ENCODE results near the gene TEX22.

TEX22 gene

DNA sequence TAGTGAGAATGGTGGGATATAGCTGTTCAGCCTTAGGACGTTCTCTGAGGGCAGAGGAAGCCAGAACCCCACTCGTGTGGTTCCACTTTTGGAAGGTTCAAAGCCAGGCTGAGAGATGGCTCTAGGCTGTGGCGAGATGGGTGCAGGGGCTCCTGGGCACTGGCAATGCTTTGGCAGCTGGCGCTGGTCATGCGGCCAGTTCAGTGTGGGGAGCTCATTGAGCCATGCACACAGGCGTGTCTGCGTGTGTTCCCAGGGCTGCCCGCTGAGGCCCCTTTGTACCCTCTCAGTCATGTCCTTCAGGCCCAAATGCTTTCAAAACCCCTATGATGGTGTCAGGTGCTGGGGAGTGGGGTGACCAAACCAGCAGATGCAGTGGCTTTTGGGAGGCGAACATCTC, 1.7 kb downstream of the TEX22 start:
- DNase-seq (ENCODE audit: low read depth in 2 of 2) = no peak

DNA sequence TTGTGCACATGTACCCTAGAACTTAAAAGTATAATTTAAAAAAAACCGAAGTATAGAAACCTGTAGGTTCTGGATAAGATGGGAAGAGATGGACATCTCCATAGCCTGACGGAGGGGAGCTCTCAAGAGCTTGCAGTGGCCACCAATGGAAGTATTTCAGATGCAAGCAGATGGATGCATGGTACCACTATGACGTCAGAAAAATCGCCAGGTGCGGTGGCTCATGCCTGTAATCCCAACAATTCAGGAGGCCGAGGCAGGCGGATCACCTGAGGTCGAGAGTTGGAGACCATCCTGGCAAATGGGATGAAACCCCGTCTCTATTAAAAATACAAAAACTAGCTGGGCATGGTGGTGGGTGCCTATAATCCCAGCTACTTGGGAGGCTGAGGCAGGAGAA, 3.4 kb downstream of the TEX22 start:
- no peak for DNase-seq (ENCODE audit: low read depth in 2 of 2)

DNA sequence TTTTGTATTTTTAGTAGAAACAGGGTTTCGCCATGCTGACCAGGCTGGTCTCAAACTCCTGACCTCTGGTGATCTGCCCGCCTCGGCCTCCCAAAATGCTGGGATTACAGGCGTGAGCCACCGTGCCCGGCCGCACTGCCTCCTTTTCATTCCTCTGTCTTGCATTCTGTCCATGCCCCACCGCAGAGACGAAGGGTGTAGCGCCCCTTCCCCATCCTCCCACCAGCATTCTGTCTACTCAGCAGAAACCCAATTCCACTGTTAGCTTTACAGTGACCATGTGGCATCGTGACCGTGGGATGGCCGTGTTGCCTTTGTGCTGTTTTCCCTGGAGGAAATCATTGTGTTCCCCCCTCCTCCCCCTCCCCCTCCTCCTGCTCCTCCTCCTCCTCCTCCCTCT, 10.3 kb downstream of the TEX22 start:
- DNase-seq (ENCODE audit: low read depth in 2 of 2) = no peak

DNA sequence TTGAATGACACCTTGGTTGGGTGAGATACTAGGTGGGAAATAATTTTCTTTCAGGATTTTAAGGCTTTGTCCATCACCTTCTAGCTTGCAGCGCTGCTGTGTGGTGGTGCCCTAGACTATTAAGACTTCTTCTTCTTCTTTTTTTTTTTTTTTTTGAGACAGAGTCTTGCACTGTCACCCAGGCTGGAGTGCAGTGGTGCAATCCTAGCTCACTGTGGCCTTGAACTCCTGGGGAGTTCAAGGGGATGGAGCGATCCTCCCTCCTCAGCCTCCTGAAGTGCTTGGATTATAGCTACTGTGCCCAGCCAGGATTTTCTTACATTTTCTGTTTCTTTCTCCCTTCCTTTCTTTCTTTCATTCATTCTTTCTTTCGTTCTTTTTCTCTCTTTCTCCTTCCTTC, 11.0 kb downstream of the TEX22 start:
- DNase-seq (ENCODE audit: low read depth in 2 of 2) = no peak

DNA sequence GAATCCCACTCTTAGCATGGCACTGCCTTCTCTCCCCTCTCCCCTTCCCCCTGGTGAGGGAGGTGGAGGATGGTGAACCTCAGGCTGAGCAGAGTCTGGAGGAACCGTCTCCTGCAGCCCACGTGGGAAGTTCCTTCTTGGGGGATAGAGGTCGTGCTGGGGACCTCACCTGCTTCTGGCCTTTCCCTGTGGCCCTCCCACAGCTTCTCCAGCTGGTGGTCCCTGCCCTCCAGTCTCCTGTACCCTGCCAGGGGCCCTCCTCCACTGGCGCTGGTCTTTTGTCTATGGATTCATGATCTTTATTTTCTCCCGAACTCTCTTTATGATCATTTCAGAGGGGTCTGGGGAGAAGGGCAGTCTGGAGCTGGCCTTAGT, 12.3 kb downstream of the TEX22 start:
- DNase-seq (ENCODE audit: low read depth in 2 of 2) = no peak

DNA sequence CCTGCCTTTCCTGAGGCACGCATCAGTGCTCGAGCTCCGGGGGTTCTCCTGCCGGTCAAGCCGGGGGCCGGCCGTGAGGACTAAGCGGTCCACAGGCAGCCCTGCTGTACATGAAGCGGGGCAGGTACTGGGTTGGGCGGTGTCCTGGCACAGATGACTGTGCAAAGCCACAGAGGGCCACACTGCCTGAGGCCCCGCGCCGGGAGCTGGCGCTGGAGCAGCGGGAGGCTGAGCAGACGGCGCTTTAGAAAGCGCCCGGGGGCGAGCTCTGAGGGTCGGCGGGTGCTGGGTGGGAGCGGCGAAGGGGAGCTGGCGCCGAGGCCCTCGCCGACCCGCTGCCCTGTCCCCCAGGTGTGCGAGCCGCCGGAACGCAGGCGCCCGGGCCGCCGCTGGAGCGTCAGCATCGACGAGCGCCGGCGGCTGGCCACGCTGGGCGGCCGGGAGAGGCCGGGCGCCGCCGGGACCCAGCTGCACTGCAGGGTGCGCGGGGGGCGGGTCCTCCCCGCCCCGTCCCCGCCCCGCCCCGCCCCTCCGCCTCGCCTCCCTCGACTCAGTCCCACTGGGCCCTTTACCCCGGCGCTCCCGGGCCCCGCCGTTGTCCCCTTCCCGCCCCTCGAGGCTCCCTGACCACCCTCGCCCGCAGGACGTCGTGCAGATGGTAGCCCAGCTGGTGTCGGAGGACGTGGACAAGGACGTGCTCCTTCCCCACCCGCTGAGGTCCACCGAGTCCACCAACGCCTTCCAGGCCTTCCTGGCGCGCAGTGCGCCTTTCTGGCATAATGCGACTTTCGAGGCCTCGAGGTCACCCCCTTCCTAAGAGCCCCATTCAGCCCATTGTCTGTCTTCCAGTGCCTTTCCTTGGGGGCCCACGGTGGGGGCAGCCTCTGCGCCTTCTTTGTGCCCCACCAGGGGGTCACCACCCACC, 12.9 kb downstream of the TEX22 start:
- DNase-seq (ENCODE audit: low read depth in 2 of 2) = no peak

DNA sequence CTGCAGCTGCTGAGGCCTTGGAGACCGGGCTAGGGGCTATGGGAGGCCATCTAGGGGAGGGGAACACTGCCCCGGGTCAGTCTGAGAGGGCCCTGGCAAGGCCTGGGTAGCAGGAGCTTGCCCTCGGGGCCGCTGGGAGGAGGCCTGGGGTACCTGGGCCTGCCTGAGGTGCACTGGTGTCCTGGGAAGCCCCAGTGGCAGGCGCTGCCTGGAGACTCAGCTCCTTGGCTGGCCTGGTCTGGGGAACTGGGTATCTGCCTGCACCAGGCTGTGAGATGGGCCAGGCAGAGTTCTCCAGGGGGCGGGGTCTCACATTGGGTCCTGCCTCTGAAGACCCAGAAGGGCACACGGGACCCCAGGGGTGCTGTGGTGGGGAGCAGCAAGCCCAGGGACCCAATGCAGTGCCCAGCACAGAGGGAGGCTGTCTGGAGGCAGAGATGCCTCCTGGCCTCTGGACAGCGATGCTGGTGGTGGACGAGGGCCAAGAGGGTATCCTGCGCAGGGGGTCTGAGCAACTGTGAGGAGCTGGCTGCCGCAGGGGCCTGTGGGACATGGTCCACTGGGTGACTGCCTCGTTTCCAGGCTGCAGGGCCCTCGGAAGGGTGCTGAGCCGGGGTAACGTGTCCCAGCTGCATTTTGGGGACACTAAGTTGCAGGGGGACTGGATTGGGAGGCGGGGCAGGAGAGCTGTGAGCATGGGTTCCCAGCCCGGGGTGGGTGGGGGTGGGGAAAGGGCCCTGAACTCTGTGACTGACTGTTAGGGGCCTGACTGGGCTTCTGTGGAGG, 13.8 kb downstream of the TEX22 start:
- DNase-seq (ENCODE audit: low read depth in 2 of 2) = no peak

DNA sequence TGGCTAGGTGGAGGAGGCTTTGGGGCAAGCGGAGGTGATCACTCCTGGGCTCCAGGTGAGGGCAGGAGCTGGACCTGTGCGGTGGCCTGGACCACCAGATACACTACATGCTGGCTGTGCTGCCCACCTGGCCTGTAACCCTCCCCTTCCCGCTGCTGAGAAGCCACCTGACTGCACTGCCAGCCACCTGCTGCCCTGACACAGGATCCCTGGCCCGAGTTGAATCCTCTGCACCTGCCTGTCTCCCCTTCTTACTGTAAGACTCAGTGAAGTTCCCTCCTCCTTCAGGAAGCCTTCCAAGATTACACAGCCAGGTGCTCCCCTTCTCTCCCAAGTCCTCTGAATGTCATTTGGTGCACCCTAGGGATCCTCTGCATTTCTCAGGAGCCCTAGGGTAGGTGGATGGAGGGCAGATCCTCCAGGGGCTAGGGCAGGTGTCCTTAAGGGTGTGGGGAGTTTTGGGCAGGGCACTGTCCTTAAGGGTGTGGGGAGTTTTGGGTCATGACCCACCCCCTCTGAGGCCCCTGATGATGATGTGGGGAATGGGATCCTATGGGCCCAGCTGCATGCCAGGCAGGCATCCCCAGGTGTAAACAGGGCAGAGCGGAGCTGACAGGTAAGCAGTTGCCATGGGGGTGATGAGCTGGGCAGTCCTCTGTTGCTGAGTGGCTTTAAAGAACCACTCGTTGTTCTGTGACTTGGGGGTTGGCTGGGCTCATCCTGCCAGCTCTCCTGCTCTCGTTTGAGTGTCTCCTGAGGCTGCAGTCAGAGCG, 14.6 kb downstream of the TEX22 start:
- no peak for DNase-seq (ENCODE audit: low read depth in 2 of 2)

DNA sequence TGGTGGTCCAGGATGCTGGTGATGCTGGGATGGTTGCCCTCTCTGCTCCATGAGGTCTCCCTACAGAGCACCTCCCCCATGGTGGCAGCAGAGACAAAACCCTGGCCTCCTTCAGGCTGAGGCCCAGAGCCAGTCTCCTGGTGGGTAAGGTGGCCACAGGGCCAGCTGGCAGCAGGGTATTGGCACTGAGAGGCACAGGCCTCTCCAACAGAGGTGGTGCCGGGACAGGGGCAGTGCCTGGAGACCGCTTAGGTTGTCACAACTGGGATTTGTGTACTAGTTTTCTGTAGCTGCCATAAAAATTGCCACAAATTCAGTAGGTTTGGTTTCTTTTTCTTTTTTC, 15.2 kb downstream of the TEX22 start:
- DNase-seq (ENCODE audit: low read depth in 2 of 2) = no peak

DNA sequence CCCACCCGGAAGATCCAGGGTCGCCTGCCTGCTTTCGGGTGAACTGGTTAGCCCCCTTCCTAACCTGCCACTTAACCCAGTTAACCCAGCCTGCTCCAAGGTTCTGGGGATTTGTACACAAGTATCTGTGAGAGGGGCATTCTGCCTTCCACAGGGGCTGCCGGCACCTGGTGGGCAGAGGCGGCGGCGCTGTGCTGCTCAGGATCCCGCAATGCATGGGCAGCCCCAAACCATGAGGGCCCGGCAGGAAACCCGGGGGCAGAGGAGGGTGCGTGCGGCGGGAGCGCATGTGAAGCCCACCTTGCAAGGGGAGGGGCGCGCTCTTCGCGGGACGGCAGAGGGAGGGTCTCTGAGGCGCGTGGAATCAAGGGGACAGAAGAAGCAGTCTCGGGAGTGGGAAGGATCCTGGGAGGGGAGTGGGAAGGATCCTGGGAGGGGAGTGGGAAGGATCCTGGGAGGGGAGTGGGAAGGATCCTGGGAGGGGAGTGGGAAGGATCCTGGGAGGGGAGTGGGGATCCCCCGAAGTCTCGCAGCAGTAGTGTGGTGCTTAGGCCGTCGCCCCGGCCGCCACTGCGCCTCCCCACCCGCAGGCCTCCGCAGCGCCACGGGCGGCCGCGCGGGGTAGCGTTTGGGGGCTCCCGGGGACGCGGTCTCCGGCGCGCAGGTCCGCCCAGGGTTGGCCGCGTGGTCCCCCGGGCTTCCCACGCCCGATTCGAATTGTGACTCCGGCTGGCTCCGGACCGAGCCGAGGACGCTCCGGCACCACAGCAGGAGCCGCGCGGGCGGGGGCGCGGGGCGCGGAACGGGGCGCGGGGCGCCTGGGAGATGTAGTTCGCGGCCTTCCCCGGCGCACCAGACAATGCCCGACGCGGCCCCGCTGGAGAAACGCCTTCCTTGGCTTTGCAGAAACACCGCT, 16.4 kb downstream of the TEX22 start:
- DNase-seq (ENCODE audit: low read depth in 2 of 2) = peak; percentile 57 to 59

DNA sequence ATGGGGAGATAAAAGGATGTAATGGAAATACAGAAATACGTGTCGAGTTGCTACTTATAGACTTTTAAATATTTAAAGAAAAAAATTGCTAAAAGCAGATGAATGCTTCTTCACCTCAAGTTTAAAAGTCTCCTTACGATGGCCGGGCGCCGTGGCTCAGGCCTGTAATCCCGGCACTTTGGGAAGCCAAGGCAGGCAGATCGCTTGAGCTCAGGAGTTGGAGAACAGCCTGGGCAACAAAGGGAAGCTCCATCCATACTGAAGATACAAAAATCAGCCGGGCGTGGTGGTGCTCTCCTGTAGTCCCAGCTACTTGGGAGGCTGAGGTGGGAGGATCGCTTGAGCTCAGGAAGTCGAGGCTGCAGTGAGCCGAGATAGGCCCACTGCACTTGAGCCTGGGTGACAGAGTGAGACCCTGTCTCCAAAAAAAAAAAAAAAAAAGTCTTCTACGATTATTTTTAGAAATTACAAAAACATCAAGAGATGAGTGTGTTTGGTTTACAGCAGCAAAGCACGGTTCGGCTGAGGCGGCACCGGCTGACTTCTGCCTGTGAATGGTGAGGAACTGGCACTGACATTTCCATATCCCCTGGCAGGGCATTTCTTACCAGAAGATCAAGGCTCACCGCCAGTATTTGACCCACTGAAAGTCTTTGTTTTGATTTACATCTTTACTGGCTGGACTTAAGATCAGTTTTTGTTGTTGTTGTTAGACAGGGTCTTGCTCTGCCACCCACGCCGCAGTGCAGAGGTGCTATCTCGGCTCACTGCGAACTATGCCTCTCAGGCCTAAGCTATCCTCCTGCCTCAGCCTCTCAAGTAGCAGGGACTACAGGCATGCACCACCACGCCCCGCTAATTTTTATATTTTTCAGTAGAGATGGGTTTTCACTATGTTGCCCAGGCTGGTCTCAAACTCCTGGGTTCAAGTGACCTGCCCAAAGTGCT, 17.4 kb downstream of the TEX22 start:
- DNase-seq (ENCODE audit: low read depth in 2 of 2) = no peak

DNA sequence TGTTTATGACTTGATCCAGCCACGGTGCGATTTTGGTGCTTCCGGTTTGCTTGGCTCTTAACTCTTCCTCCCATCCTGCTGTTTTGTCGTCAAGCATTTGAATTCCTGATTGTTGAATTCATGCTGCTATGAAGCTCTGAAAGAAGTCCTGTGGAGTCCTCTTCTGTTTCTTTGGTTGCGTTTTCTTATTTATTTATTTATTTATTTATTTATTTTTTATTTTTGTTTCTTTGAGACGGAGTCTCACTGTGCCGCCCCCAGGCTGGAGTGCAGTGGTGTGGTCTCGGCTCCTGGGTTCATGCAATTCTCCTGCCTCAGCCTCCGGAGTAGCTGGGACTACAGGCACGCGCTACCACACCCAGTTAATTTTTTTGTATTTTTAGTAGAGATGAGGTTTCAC, 18.3 kb downstream of the TEX22 start:
- no peak for DNase-seq (ENCODE audit: low read depth in 2 of 2)

DNA sequence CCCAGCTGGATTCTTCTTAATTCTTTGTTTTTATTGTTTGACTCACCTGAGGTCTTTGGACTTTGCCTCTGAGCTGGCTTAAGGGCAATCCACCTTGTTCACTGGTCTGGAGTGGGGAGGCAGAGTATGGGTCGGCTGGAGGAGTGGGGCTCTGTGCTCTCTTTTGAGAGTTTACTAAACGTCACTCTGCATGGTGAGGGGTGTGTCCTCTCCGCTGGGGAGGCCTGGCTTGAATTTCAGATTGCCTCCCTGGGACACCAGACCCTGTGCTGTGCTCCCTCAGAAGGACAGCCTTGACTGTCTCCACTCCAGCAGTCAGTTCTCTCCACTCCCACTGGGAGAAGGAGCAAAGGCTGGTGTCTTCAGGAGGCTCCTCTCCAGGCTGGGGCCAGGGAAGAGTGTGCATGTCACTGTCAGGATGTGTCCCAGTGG, 19.4 kb downstream of the TEX22 start:
- no peak for DNase-seq (ENCODE audit: low read depth in 2 of 2)

DNA sequence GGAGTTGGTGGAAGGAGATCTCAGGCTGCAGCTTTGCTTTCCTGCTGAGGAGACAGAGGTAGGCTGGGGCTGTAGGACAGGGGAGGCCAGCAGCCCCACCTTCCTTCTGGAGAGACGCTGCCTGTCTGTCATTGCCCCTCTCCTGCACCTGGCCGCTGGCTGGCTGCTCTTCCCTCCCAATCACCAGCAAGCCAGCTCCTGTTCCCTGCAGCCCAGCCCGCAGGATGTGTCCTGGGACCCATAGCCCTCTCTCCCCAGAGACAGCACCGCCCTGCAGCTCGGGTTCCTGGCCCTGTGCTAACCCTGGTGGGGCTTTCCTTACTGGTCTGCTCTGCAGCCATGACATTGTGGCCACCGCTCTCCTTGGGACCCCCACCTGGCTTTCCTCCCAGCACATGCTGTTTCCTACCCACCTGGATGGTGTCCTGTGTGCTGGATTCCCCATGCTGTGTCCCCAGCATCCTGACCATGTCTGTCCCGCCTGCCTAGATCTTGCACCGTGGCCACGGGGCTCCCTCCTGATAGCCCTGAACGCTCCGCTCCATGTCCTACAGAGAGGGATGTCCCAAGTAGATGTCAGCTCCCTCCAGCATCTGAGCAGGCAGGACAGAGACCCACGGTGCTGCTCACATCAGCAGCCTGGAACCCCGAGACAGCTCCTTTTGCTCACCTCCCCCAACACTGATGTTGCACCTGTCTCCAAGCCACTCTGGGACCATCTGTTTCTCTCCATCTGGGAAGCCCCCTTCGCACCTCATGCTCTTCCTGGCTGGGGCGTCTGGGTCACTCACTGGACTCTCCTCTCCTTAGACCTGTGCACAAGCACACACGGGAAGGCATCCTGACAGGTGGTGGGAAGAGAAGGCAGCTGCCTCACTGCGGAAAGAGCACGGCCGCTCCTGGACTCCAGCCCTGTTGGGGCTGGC, 20.2 kb downstream of the TEX22 start:
- DNase-seq (ENCODE audit: low read depth in 2 of 2) = no peak

DNA sequence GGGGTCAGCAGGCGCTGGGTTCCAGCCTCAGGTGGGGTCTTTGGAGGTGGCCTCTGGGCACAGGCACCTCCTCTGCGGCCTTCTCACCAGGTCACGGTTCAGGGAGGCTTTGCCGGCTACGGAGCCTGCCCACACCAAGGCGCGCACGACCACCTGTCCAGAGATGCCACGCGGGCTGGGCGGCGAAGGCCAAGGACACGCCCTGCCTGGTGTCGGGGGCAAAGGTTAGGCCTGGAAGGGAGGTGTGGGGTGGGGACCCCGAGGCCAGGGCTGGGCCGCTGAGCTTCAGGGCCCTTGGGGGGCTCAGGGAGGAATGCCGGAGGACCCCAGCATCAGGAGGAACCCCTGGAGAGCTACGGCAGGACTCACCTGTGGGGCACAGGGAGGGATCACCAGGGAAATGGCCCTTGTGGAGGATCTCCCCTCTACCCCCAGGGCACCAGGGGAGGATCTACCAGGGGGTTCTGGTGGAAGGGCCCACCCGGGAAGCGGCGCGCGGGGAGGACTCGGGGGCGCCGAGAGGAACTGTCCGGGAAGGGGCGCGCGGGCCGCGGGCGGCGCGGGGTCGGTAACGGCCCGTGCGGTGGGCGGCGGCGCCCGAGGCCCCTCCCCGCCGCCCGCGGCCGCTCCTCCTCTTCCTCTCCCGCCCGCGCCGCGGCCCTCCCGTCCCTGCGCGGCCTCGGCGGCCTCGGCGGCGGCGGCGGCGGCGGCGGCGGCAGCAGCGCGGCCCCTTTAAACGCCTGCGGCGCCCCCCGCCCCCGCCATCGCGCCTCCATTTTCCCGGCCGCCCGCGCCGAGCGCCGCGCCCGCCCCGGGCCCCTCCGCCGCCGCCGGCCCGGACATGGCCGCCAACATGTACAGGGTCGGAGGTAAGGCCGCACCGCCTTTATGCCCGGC, 21.1 kb downstream of the TEX22 start, which contains the start of gene MTA1:
MTA1 (plus strand) TSS at position 633 of the 897 bp plus-strand sequence; CDS start at position 842, 209 bp downstream.
- DNase-seq (ENCODE audit: low read depth in 2 of 2) = no peak

DNA sequence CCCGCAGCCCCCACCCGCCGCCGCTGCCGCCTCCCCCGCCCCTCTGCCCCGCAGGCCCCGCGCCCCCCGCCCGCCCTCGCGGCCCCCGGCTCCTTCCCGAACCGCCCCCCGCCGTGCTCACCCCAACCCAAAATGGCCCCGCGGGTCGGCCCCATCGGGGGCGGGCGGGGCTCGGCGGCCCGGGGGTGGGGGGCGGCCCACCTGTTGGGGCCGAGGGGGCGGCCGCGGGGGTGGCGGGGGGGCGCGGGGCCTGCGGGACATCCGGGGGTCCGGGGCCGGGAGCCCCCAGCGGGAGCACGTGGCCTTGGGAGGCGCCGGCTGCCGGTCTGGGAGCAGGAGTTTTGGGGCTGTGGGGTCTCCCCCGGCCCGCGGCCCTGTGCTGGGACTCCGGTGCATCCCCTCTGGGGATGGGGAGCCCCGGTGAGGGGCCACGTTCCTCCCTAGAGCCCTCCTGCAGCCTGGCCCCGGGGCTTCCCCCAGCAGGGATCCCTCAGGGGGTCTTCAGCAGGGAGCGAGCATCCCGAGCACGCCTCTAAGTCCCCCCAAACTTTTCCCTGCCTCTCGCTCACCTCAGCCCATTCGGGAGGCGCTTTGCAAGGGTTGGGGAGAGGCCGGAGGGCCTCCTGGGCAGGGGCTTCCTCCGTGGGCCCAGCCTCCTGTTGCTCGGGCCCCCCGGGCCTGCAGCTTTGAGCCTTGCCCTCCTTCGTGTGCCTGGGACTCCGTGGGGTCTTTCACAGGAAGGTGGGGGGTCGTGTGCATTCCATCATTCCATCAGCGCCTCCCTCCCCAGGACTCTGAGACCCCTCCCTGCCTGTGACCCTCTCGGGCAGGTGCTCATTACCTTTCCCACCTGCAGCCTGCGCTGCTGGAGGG, 22.0 kb downstream of the TEX22 start:
- DNase-seq (ENCODE audit: low read depth in 2 of 2) = no peak

Measured in stimulated activated CD4-positive, alpha-beta T cell treated with anti-CD3 and anti-CD28 coated beads, Interleukin-15, amount 100 ng/mL, for 48 hours (primary cell).